Measurements from ENCODE around the gene CRYBB1.
"Not testable (repeated sequence)": the region's sequence is repeated elsewhere in the genome, so short reads cannot be mapped to it uniquely, and the experiment has no call there.

The CRYBB1 gene

DNA sequence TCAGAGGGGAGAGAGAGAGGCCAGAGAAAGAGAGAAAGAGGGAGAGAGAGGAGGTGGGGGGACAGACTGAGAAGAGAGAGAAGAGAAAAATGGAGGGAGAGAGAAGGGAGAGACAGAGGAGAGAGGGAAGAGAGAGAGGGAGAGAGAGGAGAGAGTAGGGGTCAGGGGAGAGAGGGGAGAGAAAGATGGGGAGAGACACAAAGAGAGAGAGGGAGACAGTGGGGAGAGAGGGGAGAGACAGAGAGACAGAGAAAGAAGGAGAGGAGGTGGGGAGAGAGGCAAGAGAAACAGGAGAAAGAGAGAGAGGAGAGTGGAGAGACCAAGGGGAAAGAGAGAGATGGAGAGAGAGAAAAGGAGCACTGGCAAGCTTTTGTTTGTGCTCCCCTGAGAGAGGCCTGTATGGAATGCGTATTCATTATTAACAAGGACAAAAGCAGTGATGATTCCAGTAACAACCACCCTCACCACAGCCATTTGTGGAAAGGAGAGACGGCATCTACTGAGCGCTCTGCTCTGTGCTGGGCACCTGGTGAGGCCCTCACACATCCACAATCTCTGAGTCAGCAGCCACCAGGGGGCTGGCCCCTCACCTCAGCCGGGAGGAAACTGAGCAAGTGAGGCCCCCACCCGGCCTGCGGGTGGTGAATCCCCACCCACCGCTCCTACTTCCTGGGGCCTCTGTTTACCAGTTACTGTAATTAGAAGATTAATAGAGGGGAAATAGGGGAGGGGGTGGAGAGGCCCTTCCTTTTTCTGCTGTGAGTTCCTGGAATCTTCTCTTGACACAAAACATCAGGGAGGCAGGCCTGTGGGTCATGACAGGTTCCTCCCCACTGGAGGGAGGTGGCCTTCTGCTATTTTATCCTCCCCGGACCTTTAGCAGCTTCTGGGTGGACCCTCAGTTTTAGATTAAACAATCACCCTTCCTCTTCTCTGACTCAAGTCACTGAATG is 24.9 kb upstream of the CRYBB1 start:
- DNase-seq (ENCODE audit: insufficient read length, low spot score), result no peak

GRCh38 chr22:26636296-26636695 is 18.5 kb upstream of the CRYBB1 start:
- DNase-seq (ENCODE audit: insufficient read length, low spot score) (no peak), FAIRE-seq (no peak)

More for the DNA sequence above, 24.9 kb upstream of the CRYBB1 start:
- FAIRE-seq, result peak; percentile 92

- no peak for DNase-seq (ENCODE audit: insufficient read length, low spot score)
- FAIRE-seq, result no peak
Observed at GRCh38 chr22:26635117-26635516, 17.3 kb upstream of the CRYBB1 start.

- no peak for FAIRE-seq
Observed at GRCh38 chr22:26634189-26634588, 16.4 kb upstream of the CRYBB1 start.

DNA sequence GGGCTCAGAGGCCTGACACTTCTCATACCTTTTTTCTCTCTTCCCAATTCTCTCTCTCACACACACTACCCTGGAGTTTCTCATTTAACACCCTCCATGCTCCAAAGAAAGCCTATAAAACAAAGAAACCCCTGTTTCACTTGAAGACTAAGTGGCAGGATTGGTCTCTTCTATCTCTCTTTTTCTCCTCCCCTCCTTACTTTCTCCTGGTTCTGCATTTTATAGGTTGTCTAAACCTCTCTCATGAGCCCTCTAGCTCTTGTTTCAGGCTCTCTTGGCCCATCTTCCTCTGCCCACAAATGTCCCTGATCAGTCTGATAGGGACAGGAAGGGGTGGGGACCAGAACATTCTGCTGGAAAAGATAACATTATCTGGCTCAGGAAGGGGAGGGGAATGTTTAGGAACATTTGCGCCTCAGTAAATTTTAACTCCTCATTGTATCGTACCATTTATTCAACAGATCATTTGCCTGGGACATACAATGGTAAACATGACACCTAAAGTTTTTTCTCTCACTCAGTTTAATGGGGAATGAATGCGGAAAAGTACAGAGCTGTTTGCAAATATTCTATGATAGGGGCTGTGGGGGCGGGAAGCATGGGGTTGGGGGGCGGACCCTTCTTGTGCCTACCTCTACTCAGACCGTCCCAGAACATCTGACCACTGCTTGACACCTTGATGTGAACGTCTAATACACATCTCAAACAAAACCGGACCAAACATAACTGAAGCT is 14.8 kb upstream of the CRYBB1 start:
- DNase-seq (ENCODE audit: insufficient read length, low spot score), result no peak
- FAIRE-seq, result no peak

More at GRCh38 chr22:26634189-26634588, 16.4 kb upstream of the CRYBB1 start:
- no peak for DNase-seq (ENCODE audit: insufficient read length, low spot score)

- FAIRE-seq (no peak), DNase-seq (ENCODE audit: insufficient read length, low spot score) (no peak)
Observed at GRCh38 chr22:26631282-26631681, 13.5 kb upstream of the CRYBB1 start.

GRCh38 chr22:26629988-26630761 is 12.3 kb upstream of the CRYBB1 start:
- FAIRE-seq, result no peak
- no peak for DNase-seq (ENCODE audit: insufficient read length, low spot score)

DNA sequence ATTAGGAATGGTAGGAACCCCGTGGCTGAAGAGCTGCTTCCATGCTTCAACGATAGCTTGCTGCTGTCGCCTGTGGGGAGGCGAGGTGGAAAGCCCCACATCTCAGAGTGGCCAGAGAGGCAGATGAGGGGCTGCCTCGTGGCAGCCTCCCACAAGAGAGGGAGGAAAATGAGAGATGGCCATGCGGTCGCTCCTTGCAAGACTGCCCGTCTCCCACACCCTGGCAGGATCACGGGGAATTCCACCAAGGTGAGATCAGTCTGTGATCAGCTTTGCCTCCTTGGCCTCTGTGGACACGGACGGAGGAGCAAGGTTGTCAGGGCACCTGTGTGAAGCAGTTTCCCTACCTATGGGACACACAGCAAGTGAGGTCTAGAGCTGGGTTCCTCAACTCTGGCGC is 7.0 kb upstream of the CRYBB1 start:
- FAIRE-seq (no peak), DNase-seq (ENCODE audit: insufficient read length, low spot score) (no peak)

- FAIRE-seq (no peak), DNase-seq (ENCODE audit: insufficient read length, low spot score) (no peak)
Observed at GRCh38 chr22:26623984-26624383, 6.2 kb upstream of the CRYBB1 start.

GRCh38 chr22:26621663-26622062 is 3.8 kb upstream of the CRYBB1 start, which contains the start of gene CRYBA4:
CRYBA4 (plus strand) TSS chr22:26621963; CDS start chr22:26622597, 634 bp downstream.
- DNase-seq (ENCODE audit: insufficient read length, low spot score) (no peak), FAIRE-seq (no peak)

GRCh38 chr22:26620197-26620596 is 2.4 kb upstream of the CRYBB1 start:
- DNase-seq (ENCODE audit: insufficient read length, low spot score), result no peak
- no peak for FAIRE-seq

DNA sequence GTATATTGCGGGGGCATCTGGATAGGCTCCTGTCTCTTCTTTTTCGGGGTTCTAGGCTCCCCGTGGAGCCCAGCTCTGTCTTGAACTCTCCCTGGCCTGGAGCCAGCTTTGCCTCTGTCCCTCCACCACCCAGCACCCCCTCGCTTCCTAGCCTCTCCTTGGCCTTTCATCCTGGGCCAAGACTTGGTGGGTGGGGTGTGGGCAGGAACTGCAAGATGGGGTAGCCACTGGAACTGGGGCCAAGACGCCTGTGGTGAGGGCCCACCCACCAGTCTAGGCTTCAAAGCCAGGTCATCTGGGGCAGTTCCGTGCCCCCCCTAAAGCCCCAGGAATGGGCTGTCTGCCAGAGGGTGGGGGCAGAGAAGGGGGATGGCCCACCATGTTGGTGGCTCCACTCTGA is 1.7 kb upstream of the CRYBB1 start:
- no peak for DNase-seq (ENCODE audit: insufficient read length, low spot score)
- no peak for FAIRE-seq

GRCh38 chr22:26618455-26618854 is 628 bp upstream of the CRYBB1 start:
- DNase-seq (ENCODE audit: insufficient read length, low spot score) (no peak), FAIRE-seq (no peak)

DNA sequence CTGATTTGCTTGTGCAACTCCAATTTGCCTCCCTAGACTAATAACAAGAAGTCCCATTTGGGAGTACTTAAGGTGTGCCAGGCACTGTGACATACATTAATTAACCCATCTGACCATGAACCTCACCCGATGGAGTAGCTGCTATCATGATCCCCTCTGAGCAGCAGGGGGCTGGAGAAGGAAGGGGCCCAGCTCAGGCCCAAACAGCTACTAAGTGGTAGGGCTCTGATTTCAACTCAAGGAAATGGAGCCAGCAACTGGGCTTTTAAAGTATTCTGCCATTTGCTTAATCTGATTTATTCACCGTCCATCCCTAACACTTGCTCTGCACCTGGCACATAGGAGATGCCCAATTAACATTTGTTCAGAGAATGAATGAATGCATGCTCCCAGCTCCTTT is 1.2 kb downstream of the CRYBB1 start:
- DNase-seq (ENCODE audit: insufficient read length, low spot score) (no peak), FAIRE-seq (no peak)

DNA sequence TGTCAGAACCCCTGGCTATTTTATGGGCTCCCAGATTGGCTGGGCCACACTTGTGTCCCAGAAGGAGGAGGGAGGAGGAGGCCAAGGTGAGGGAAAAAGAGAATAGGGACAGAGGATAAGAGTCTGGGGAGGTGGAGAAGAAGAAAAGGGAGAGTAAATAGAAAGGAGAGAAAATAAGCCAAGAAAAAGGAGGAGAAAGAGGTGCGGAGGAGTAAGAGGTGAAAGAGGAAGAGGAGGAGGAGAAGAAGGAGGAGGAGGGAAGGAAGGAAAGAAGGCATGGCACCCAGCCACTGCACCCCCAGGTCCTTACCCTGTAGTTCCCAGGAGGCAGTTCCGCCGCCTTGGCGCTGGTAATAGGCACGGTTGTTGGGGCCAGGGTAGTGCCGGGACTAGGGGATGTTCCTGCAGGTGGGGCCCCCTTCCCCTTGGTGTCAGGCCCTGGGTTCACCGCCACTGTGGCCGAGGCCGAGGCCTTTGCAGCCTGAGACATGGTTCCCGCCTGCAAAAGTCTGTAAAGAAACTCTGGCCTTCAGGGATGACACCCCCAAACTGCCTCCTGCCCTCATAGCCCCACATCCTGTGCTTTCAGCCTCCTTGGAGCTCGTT is 1.9 kb downstream of the CRYBB1 start:
- no peak for FAIRE-seq
- no peak for DNase-seq (ENCODE audit: insufficient read length, low spot score)

- FAIRE-seq (peak; percentile 99), DNase-seq (ENCODE audit: insufficient read length, low spot score) (peak; percentile 56)
Observed at GRCh38 chr22:26615149-26615548, 2.7 kb downstream of the CRYBB1 start.

DNA sequence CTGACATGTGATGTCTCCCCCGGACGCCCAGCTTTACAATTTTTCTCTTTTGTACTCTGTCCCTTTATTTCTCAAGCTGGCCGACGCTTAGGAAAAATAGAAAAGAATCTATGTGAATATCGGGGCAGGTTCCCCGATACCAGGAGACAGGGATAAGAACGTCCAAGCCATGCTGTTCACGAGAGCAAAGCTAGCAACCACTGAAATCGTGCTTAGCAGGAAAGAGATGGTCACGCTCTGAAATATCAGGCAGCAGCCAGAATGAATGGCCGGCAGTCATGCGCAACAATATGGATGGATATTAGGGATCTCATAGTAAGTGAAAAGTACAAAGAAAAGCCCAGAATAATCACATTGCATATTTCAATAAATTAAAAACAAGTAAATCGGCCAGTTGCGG is 3.5 kb downstream of the CRYBB1 start:
- DNase-seq (ENCODE audit: insufficient read length, low spot score), result no peak
- no peak for FAIRE-seq

DNA sequence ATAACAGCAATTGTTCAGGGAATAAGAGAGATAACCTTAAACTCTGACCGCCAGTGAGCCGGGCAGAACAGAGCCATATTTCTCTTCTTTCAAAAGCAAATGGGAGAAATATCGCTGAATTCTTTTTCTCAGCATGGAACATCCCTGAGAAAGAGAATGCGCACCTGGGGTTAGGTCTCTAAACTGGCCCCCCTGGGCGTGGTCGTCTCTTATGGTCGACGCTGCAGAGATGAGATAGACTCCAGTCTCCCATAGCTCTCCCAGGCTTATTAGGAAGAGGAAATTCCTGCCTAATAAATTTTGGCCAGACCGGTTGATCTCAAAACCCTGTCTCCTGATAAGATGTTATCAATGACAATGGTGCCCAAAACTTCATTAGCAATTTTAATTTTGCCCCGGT is 4.1 kb downstream of the CRYBB1 start:
- not testable (repeated sequence) for DNase-seq (ENCODE audit: insufficient read length, low spot score); FAIRE-seq

DNA sequence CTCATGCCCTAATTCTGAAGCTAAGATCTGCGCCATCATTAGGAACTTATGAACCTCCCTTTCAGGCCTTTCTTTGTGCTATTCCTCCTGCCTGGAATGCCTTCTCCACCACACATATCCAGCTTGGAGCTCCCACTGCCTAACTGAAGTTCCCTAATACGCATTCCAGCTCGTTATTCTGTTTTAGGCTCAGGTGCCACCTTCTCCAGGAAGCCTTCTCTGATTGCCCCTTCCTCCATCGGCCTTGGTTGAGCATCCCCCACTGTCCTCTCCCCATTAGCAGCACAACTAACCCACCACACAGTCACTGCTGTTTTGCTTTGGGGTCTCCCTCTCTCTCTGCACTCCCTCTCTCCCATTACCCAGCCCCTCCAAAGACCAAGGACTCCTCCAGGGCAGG is 5.2 kb downstream of the CRYBB1 start:
- no peak for FAIRE-seq
- DNase-seq (ENCODE audit: insufficient read length, low spot score), result no peak

- FAIRE-seq, result no peak
- no peak for DNase-seq (ENCODE audit: insufficient read length, low spot score)
Observed at GRCh38 chr22:26610996-26611395, 6.8 kb downstream of the CRYBB1 start.

All from GM19239 (cell line).